ENCODE data around the gene HRK. TPM values are rescaled to one million over a fixed set of nuclear protein-coding genes. Genes with fewer than 3 reads are reported as not detected.

HRK gene
- total RNA-seq, 1 donor from 2014 or later: not detected

DNA sequence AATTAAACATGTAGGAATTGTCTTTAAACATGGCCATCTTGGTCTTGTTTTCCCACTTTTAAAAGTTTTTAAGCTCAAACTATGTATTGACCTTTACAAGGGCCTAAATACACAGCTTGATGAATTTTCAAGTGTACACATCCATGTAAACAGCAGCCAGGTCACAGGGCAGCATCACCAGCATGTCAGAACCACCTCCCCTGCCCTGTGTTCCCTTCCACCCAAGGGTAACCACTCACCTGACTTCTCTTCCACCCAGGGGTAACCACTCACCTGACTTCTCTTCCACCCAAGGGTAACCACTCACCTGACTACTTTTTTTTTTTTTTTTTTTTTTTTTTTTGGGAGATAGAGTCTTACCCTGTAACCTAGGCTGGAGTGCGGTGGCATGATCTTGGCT is 34.1 kb upstream of the HRK start:
- H3K27me3 Mint-ChIP-seq (ENCODE audit: unreplicated experiment): no peaks in the 10 kb centered on the region
- H3K4me3 Mint-ChIP-seq (ENCODE audit: unreplicated experiment): no peak overlapping the region
- TF ChIP-seq, protein P1, sequence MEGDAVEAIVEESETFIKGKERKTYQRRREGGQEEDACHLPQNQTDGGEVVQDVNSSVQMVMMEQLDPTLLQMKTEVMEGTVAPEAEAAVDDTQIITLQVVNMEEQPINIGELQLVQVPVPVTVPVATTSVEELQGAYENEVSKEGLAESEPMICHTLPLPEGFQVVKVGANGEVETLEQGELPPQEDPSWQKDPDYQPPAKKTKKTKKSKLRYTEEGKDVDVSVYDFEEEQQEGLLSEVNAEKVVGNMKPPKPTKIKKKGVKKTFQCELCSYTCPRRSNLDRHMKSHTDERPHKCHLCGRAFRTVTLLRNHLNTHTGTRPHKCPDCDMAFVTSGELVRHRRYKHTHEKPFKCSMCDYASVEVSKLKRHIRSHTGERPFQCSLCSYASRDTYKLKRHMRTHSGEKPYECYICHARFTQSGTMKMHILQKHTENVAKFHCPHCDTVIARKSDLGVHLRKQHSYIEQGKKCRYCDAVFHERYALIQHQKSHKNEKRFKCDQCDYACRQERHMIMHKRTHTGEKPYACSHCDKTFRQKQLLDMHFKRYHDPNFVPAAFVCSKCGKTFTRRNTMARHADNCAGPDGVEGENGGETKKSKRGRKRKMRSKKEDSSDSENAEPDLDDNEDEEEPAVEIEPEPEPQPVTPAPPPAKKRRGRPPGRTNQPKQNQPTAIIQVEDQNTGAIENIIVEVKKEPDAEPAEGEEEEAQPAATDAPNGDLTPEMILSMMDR (IDR thresholded peaks at IDR 0.05): no peak
- DNase-seq (ENCODE audit: extremely low spot score, unreplicated experiment): no peak
- H3K9me3 Mint-ChIP-seq (ENCODE audit: unreplicated experiment): no peaks in the 10 kb centered on the region
- peaks cover 9% of the 10 kb centered on the region for H3K36me3 Mint-ChIP-seq (ENCODE audit: unreplicated experiment)
- H3K27ac Mint-ChIP-seq (ENCODE audit: unreplicated experiment): no peak overlapping the region
- H3K4me1 Mint-ChIP-seq (ENCODE audit: unreplicated experiment): peaks cover 41% of the 10 kb centered on the region

DNA sequence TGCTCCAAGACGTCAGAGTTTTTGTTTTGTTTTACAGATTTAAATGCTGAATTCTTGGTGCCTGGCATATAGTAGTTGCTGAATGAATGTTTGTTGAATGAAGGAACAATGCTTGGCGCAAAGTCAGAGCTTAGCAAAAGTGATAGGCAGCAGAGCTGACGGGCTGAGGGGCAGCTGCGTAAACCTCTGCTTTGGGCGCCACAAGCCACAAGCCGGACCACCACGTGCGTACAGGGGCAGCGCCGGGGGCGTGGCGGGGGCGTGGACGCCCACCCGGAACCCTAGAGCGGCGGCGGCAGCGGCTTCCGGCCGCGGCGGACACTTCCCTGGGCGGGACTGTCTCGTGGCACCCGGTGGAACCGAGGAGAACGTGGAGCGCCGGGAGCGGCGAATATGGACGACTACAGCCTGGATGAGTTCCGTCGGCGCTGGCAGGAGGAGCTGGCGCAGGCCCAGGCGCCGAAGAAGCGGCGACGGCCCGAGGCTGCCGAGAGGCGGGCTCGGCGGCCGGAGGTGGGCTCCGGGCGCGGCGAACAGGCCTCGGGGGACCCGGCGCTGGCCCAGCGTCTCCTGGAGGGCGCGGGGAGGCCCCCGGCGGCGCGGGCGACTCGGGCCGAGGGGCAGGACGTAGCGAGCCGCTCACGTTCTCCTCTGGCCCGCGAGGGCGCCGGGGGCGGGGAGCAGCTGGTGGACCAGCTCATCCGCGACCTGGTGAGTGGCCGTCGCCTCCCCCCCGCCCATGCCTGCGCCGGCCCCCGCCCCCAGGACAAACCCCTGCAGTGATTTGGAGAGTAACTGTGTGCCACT is 29.6 kb upstream of the HRK start, which contains the start of gene FBXW8:
FBXW8 (plus strand) TSS at position 306 of the 807 bp plus-strand sequence; CDS start at position 394, 88 bp downstream.
- Mint-ChIP-seq H3K27ac (ENCODE audit: unreplicated experiment) (peak within 1 kb of the TSS; percentile 75), H3K4me3 (ENCODE audit: unreplicated experiment) (peak within 1 kb of the TSS; percentile 87), H3K9me3 (ENCODE audit: unreplicated experiment) (no peaks in the 10 kb centered on the region), H3K27me3 (ENCODE audit: unreplicated experiment) (peaks cover 19% of the 10 kb centered on the region), H3K36me3 (ENCODE audit: unreplicated experiment) (peaks cover 4% of the 10 kb centered on the region), H3K4me1 (ENCODE audit: unreplicated experiment) (peaks cover 26% of the 10 kb centered on the region)
- peak; percentile 91 for DNase-seq (ENCODE audit: extremely low spot score, unreplicated experiment)
- TF ChIP-seq, protein P1 (IDR thresholded peaks at IDR 0.05): no peak

DNA sequence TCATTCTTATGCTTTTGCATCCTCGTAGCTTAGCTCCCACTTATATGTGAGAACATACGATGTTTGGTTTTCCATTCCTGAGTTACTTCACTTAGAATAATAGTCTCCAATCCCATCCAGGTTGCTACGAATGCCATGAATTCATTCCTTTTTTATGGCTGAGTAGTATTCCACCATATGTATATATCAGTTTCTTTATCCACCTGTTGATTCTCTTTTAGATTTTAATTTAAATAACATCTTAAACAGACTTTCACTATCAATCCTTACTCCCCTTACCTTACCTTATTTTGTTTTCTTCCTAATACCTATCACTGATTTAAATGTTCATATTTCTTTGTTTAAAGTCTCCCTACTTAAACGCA is 29.0 kb upstream of the HRK start:
- peaks cover 24% of the 10 kb centered on the region for H3K4me1 Mint-ChIP-seq (ENCODE audit: unreplicated experiment)
- TF ChIP-seq, protein P1 (IDR thresholded peaks at IDR 0.05): no peak
- no peak for DNase-seq (ENCODE audit: extremely low spot score, unreplicated experiment)
- peak overlapping the region; percentile 60 for H3K27ac Mint-ChIP-seq (ENCODE audit: unreplicated experiment)
- H3K4me3 Mint-ChIP-seq (ENCODE audit: unreplicated experiment): peak overlapping the region; percentile 87
- H3K36me3 Mint-ChIP-seq (ENCODE audit: unreplicated experiment): no peaks in the 10 kb centered on the region
- no peaks in the 10 kb centered on the region for H3K9me3 Mint-ChIP-seq (ENCODE audit: unreplicated experiment)
- H3K27me3 Mint-ChIP-seq (ENCODE audit: unreplicated experiment): peaks cover 22% of the 10 kb centered on the region

DNA sequence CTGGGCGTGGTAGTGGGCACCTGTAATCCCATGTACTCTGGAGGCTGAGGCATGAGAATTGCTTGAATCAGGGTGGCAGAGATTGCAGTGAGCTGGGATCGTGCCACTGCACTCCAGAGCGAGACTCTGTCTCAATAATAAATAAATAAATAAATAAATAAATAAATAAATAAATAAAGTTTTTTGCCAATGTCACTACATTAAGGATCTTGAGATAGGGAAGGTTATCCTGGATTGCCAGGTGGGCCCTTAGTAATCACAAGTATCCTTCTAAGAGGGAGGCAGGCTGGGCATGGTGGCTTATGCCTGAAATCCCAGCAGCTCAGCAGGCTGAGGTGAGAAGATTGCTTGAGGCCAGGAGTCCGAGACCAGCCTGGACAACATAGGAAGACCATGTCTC is 25.0 kb upstream of the HRK start:
- Mint-ChIP-seq H3K4me3 (ENCODE audit: unreplicated experiment) (no peak overlapping the region), H3K9me3 (ENCODE audit: unreplicated experiment) (no peaks in the 10 kb centered on the region), H3K4me1 (ENCODE audit: unreplicated experiment) (peaks cover 2% of the 10 kb centered on the region), H3K27ac (ENCODE audit: unreplicated experiment) (no peak overlapping the region), H3K27me3 (ENCODE audit: unreplicated experiment) (peaks cover 52% of the 10 kb centered on the region), H3K36me3 (ENCODE audit: unreplicated experiment) (no peaks in the 10 kb centered on the region)
- TF ChIP-seq, protein P1 (IDR thresholded peaks at IDR 0.05): no peak
- DNase-seq (ENCODE audit: extremely low spot score, unreplicated experiment): no peak

DNA sequence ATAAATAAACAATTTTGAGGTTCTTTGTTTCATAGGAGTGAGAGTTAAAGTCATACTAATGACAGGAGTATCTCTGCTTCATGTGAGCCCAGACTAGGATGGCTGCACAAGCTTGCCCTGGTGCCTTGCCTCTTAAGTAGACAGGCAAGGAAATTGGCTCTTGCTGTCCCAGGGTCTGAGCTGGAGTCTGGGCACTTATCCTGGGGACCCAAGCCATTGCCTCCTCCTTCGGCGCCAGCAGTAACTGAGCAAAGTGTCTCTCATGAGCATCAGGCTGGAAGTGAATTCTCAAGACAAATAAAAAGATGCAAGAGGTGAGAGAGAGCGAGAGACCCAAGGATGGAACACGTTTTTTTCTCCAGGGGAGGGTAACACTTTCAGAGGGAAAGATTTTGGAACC is 22.6 kb upstream of the HRK start:
- Mint-ChIP-seq H3K36me3 (ENCODE audit: unreplicated experiment) (no peaks in the 10 kb centered on the region), H3K27me3 (ENCODE audit: unreplicated experiment) (peaks cover 72% of the 10 kb centered on the region), H3K9me3 (ENCODE audit: unreplicated experiment) (no peaks in the 10 kb centered on the region), H3K4me3 (ENCODE audit: unreplicated experiment) (no peak overlapping the region), H3K27ac (ENCODE audit: unreplicated experiment) (no peak overlapping the region), H3K4me1 (ENCODE audit: unreplicated experiment) (no peaks in the 10 kb centered on the region)
- TF ChIP-seq, protein P1 (IDR thresholded peaks at IDR 0.05): no peak
- DNase-seq (ENCODE audit: extremely low spot score, unreplicated experiment): no peak
